Kidney (tissue), 14 donors: Measurements from ENCODE around the gene GOLIM4. TPM values are rescaled to one million over a fixed set of nuclear protein-coding genes. Genes with fewer than 3 reads are reported as not detected.

Source experiments
- DNase-seq, 5 donors: peaks; one replicate each; pipeline ENCODE4 v3.0.0-alpha.2; 2013 to 2020
- FAIRE-seq: peaks from 2 replicates; lab custom pipeline; 2012; peaks lifted over from hg19 to GRCh38; lab: Jason Lieb, UNC
- H3K27ac ChIP-seq, 2 donors: one replicate each; pipeline ENCODE4 v1.7.0; 2013; ENCODE audit warnings: low read depth in 2 of 2, low read length in 2 of 2, inconsistent platforms in 1 of 2
- H3K27me3 ChIP-seq: one replicate; pipeline ENCODE4 v1.7.1; 2013; ENCODE audit warnings: low read length, inconsistent platforms; ENCODE audit not compliant: control insufficient read depth, insufficient read depth
- H3K36me3 ChIP-seq, 3 donors: one replicate each; pipeline versions ENCODE4 v1.7.0 to v1.7.1; 2013; ENCODE audit warnings: low read length in 3 of 3, control low read depth in 1 of 3, inconsistent platforms in 1 of 3; ENCODE audit not compliant: insufficient read depth in 3 of 3, control insufficient read depth in 2 of 3
- H3K4me1 ChIP-seq, 3 donors: one replicate each; pipeline versions ENCODE4 v1.7.0 to v1.7.1; 2013; ENCODE audit warnings: low read length in 3 of 3, inconsistent platforms in 1 of 3, low read depth in 1 of 3; ENCODE audit not compliant: control insufficient read depth in 2 of 3, insufficient read depth in 2 of 3
- H3K4me3 ChIP-seq, 3 donors: one replicate each; pipeline versions ENCODE4 v1.7.0 to v1.8.1; 2013; ENCODE audit warnings: low read length in 3 of 3, control low read depth in 1 of 3, inconsistent platforms in 1 of 3
- H3K9ac ChIP-seq, 3 donors: one replicate each; pipeline versions ENCODE4 v1.7.0 to v1.7.1; 2013; ENCODE audit warnings: low read length in 3 of 3, control low read depth in 1 of 3, inconsistent platforms in 1 of 3
- H3K9me3 ChIP-seq, 3 donors: one replicate each; pipeline versions ENCODE4 v1.7.0 to v1.7.1; 2013; ENCODE audit warnings: low read length in 3 of 3, control low read depth in 1 of 3, inconsistent platforms in 1 of 3; ENCODE audit not compliant: control insufficient read depth in 2 of 3, insufficient read depth in 1 of 3
- CTCF ChIP-seq: IDR thresholded peaks from 3 replicates; pipeline ENCODE4 v1.5.1; 2012; ENCODE audit warnings: mild to moderate bottlenecking, moderate library complexity, borderline replicate concordance; ENCODE audit not compliant: insufficient read depth; ENCODE audit errors: extremely low read depth
- intact Hi-C: fragments of 100-400 bp; cut with DNase I; formaldehyde crosslinking; loops from one replicate; pipeline ENCODE4 v1.11.1; 2022
- polyA plus RNA-seq: library from polyadenylated mRNA; stranded (reverse); fragments of 350-450 nt; fragmentation: Illumina TruSeq; extraction: RNeasy Lipid Tissue Mini Kit (QIAGEN cat#74804); gene quantifications from one replicate; pipeline ENCODE4 v1.2.3, GENCODE V29; 2014; ENCODE audit warnings: low read depth, low replicate concordance; ENCODE audit not compliant: insufficient read depth
- total RNA-seq: library from RNA; stranded (reverse); fragmentation: NEBNext Ultra II Directional; extraction: Animal tissue kit (Norgen Biotek cat#: 25700); gene quantifications from one replicate; pipeline ENCODE4 v1.2.1, GENCODE V29; 2021
- donor health status: control.
- donor health status: control.
- donor health status: control.
- donor health status: control.
- donor health status: control.
- donor health status: DM: yes; HTN: yes; CAD: no.
- donor health status: Normal renal cell carcinoma (clear cell type).

Gene GOLIM4
- total and polyA plus RNA-seq, 2 donors from 2014 or later: 15.5 to 29.9 TPM

- Histone ChIP-seq H3K9me3 (no peaks in the 10 kb centered on the region), H3K4me1 (peaks cover 0 to 15% (median 0%) of the 10 kb centered on the region in 3 donors), H3K4me3 (no peak overlapping the region), H3K27me3 (no peaks in the 10 kb centered on the region), H3K9ac (no peak overlapping the region), H3K36me3 (no peaks in the 10 kb centered on the region), H3K27ac (no peak overlapping the region)
- intact Hi-C loops: no loop called here
- FAIRE-seq (no peak), DNase-seq (no peak)
- TF ChIP-seq CTCF: no peak
Observed at GRCh38 chr3:168083906-168084305, 11.8 kb downstream of the GOLIM4 start.

GRCh38 chr3:168081856-168082255 is 13.9 kb downstream of the GOLIM4 start:
- no peak overlapping the region for H3K27ac ChIP-seq
- no peak overlapping the region for H3K9ac ChIP-seq
- H3K27me3 ChIP-seq: no peaks in the 10 kb centered on the region
- intact Hi-C loops: no loop called here
- peaks cover 0 to 4% (median 0%) of the 10 kb centered on the region in 3 donors for H3K4me1 ChIP-seq
- TF ChIP-seq CTCF: no peak
- no peak for FAIRE-seq
- H3K9me3 ChIP-seq: no peaks in the 10 kb centered on the region
- no peak overlapping the region for H3K4me3 ChIP-seq
- H3K36me3 ChIP-seq: no peaks in the 10 kb centered on the region
- no peak for DNase-seq

- H3K27me3 ChIP-seq: no peaks in the 10 kb centered on the region
- no peaks in the 10 kb centered on the region for H3K9me3 ChIP-seq
- no peaks in the 10 kb centered on the region for H3K36me3 ChIP-seq
- H3K27ac ChIP-seq: no peak overlapping the region
- DNase-seq (no peak), FAIRE-seq (no peak)
- no peak for TF ChIP-seq CTCF
- no peak overlapping the region for H3K9ac ChIP-seq
- H3K4me3 ChIP-seq: no peak overlapping the region
- intact Hi-C loops: no loop called here
- H3K4me1 ChIP-seq: no peaks in the 10 kb centered on the region
Observed at GRCh38 chr3:168081171-168081771, 14.5 kb downstream of the GOLIM4 start.
